Measurements from ENCODE around the gene RTTN. TPM values are rescaled to one million over a fixed set of nuclear protein-coding genes. Genes with fewer than 3 reads are reported as not detected.
"Not testable (repeated sequence)": the region's sequence is repeated elsewhere in the genome, so short reads cannot be mapped to it uniquely, and the experiment has no call there.

RTTN gene
- total RNA-seq, 1 donor = 13.5 TPM

DNA sequence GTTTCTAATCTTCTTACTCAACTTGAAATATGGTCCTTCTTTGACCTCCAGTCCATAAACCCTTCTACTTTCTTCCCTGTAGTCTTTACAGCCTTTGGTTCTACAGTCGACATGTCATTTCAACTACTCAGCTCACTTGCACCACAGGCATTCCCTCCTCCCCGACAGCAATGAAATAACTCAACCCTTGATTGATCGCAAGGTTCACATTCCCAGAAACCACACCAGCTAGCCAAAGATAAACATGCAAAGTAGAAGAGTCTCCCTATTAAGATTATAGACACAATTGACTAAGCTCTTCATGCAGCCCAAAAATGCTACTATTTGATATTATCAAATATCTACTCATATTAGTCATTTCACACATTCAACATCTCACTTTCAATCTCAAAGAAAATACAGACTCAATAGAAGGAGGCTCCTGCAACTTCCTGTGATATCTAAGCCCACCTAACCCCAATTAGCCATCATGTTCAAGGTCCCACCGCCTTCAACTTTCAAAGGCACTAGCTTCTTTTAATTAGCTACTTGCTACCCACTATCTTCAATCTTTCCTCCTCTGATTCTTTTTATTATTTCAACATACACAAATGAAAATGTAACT, 50.8 kb downstream of the RTTN start:
- DNase-seq (ENCODE audit: low read depth in 2 of 3, low spot score in 2 of 3) = no peak

DNA sequence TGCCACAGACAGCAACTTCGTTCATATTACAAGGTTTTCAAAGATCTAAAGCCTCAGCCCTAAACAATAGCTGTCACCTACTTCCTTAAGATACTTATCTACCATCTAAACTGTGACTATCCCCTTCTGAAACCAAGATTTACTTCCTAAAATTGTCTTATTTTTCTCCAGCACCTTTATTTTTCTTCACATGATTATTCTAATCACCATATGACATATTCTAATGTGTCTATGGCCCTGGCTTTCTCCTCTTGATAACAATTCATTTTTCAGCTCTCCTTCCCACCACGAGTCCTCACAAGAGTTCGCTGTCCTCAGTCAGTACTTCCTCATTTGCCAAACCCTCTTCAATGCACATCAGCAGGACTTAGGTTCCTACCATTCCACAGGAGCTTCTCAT, 53.9 kb downstream of the RTTN start:
- DNase-seq (ENCODE audit: low read depth in 2 of 3, low spot score in 2 of 3) = peak in 2 of 3 donors; percentile 60 to 84

DNA sequence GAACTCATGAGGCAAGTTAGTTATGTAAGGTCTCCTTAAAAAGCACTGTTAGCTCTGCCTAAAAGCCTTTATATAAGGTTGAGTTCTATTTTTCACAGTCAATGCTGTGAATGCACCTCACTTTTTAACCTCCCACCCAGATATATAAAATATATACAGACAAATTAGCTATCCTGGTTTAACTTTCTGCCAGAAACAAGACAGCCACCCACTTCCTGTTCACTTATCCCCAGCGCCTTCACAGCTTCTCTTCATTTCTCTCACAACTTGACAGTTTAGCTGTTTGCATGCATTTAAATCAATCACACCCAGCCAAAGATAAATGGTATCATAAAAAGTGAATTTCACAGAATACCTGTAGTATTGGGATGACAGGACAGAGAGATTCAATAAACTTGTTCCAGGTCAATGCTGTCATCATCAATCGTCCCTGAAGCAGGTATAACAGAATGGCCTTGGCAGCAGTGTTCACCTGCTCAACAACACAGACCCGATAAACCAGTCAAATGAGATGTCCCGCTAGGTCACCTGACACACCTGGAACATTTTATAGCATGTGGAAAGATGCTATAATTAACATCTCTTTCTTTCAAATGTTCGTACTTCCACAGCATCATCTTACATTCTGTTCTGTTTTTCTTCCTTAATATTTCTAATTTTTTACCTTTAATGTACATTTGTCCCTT, 55.7 kb downstream of the RTTN start:
- no peak for DNase-seq (ENCODE audit: low read depth in 2 of 3, low spot score in 2 of 3)

DNA sequence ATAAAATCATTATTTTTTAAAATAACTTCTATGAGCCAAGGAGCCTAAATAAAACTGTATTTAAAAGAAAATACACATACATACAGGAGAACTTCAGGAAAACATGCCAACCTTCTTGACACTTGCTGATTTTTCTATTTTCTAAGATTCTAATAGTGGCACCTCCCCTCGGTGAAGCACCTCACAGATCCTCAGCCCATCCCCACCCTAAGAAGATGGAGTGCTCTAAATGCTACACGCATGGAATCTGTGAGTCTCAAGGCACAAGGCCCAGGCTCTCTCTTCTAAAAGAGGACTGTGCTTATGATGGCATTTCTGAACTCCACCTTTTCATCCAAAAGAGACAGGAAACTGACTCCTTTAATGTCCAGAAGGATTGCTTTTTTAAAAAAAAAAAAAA, 56.3 kb downstream of the RTTN start:
- no peak for DNase-seq (ENCODE audit: low read depth in 2 of 3, low spot score in 2 of 3)

DNA sequence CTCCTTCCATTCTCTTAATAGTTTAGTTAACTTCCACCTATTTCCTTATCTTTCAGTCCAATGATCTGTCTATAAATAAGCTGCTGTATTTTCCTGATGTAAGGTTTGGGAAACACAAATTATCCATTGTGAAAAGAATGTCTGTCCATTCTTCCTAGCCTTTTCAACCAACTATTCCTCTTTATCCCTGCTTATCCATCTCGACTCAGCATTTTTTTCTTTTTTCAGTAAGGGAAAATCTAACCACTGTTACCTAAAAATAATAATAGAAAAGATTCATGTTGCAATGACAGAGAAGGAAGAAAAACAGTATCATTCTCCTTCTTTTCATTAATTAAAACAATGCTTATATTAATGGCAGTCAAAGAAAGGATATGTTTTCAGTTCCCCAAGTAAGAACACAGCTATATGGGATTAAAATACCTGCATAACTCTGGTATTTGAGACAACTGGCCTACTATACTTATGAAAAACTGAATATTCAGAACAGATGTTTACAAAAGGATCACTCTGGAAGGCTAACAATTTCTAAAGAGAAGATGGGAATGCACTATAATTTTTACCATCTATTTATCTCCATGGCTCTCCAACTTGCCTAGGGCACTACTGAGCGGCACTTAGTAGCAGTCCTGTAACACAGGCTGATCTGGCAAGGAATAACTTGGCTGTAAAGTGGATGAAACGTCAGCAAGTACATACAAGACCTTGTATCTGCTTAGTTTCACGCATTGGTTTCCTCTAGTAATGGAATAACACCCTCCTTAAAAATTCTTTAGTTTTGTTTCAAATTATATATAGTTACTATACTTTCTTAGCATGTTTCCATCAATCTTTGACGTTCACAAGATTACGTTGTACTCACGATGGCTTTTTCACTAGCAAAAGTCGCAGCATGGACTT, 57.2 kb downstream of the RTTN start:
- DNase-seq (ENCODE audit: low read depth in 2 of 3, low spot score in 2 of 3) = no peak

DNA sequence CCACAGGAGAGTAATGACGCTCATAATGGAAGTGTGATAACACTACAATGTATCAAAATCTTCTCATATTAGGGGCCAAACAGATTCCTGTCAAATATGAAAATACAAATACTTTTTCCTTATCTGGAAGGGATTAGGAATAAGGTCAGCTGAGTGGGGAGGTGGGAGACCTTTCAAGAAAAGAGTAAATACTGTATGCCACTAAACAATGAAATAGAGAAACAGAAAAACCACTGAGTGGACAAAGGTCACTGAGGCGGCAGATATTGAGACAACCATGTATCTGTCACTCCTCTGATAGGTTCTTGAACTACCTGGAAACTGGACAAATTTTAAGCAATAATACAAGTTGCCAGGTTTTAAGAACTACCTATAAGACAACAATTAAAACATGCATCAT, 59.3 kb downstream of the RTTN start:
- no peak for DNase-seq (ENCODE audit: low read depth in 2 of 3, low spot score in 2 of 3)

DNA sequence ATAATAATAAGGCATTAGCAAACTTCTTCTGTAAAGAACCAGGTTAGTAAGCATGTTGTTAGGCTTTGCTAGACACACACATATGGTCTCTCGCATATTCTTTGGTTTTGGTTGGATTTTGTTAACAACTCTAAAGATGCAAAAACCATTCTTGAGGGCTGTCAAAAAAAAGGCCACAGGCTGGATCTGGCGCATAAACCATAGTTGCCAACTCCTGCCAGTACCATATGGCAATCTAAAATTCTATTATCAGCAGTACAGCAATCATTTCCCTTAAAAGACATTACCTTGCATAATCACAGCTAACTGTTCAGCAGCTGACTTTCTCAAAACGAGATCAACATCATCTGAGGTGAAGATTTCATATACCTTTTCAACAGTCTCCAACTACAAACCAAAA, 63.5 kb downstream of the RTTN start:
- peak in 1 of 3 donors; percentile 22 for DNase-seq (ENCODE audit: low read depth in 2 of 3, low spot score in 2 of 3)

DNA sequence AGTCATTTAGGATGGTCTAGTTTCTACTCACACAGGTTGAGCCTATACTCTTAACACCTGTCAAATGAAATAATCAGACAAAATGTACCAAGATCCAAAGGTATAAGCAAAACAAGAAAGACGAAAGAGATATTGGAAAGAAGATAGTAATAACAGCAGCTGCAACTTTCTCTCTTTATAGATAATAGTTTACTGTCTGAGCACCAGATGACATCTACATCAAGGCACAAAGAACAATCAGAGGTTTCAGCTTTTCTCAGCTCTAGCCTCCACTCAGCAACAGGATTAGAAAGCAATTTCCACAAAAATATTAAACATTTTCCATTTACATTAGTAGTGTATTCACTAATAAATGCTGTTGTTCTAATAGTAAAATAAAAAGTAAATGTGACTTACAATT, 66.3 kb downstream of the RTTN start:
- no peak for DNase-seq (ENCODE audit: low read depth in 2 of 3, low spot score in 2 of 3)

DNA sequence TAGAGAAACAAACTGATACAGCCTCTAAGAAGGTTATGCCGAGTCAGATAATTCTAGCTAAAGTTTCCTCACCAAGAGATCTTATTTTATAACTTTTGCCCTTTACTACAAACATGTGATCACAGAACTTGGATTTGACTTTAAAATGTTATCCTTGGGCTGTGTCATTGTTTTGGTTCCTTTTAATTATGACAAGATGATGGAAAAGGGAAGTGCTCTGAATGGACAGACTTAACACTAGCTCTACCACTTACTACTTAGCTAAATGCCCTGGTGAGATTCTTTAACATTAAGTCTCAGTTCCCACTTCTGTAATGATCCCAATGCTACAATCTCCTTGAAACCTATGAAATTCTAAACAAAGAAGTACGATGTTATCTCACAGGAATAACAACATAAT, 69.9 kb downstream of the RTTN start:
- peak in 2 of 3 donors; percentile 5 to 57 for DNase-seq (ENCODE audit: low read depth in 2 of 3, low spot score in 2 of 3)

DNA sequence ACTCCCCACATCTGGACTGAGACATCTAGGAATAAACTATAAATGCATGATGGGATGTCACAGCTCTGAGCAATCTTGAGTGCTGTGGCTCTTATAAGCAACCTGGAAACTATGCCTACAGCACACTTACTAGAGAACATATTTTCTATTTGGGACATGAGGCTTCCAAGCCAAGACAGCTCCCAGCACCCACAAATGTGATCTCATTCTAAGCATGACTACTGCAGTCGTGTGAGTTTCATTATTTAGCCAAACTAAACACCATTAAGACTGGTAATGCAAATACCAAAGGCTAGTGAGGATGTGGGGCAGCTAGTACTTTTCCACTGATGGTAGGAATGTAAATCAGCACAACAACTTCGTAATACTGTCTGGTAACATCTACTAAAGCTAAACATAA, 72.5 kb downstream of the RTTN start:
- DNase-seq (ENCODE audit: low read depth in 2 of 3, low spot score in 2 of 3) = no peak

DNA sequence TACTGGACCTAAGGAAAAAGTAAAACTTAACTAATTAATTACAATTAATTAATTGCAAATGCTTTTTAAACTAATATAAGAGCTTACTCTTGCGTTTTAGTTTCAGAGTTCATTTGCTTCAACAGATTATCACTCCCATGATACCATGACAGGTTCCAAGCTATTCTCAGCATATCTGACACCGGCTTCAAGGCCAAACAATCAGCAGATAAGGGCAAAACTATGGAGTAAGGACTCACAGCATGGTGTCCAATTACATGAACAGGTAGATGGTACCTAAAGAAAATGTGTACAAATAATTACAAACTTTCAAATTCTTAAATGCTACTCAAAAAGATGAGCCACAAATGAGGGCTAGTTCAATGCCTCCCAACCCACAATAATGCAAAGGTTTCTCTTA, 77.2 kb downstream of the RTTN start:
- DNase-seq (ENCODE audit: low read depth in 2 of 3, low spot score in 2 of 3) = no peak

DNA sequence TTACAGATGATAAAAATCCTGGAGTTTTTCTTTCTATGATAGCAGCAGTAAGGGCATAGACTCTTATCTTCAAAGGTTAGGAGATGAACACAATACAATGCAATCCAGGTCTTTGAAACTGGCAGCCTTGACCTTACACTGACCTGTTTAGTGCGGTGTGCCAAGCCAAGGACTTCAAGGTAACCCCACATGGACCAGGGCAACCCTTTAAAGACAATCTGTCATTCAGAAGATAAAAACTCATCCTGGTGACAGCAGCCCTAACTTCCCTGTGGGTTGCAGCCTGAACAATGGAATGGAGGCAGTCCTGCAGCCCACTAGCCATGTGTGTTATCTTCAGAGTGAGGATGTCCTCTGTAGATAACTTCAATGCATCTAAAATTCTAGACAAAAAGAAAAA, 78.1 kb downstream of the RTTN start:
- DNase-seq (ENCODE audit: low read depth in 2 of 3, low spot score in 2 of 3) = no peak

DNA sequence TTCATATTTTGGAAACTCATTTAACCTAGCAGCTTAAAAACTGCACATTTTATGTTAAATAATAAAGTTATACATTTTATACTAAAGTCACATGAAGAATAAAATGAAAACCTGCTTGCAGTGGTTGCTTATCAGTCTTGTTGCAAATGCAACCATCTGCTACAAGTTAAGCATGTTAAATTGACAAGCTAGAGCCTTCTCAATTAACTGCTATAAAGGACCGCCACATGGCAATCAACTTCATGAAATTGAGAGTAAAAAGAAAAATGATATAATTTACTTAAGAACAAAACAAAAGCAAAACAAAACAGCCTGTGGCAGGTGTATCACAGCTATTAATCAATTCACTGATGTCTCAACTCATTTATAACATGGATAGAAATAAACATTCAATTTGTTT, 78.7 kb downstream of the RTTN start:
- DNase-seq (ENCODE audit: low read depth in 2 of 3, low spot score in 2 of 3) = no peak

DNA sequence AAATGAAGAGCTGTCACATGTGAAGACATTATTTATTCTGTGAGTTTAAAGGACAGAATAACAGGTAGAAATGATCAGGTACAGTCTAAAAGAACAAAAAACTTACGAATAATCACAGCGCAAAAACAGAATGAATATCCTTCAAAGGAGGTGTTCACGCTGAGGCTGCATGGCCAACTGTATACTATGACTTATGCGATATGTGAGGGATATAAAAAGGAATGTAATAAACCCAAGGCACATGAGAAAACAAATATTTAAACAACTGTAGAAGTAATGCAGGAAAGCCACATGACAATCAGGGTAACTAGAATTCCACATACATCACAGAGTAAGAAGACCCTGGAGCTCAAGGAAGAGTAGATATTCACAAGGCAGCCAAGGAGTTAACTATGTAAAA, 81.3 kb downstream of the RTTN start:
- DNase-seq (ENCODE audit: low read depth in 2 of 3, low spot score in 2 of 3) = no peak

DNA sequence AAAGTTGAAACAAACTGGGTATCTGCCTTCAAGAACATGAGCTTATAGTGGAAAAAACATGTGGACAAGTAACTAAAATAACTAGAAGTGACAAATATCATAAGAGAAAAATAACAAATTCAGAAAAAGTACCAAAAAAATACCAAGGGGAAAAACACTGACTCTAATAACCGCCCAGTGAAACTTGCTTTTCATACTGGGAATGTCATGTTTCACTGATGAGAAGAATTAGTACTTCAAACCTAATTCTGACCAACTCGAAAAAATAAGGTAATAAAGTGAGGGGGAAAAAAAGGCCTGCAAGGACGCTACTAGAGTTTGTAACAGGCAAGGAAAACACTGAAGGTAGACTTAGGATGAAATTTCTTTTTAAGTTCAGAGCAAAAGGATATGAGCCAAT, 83.6 kb downstream of the RTTN start:
- DNase-seq (ENCODE audit: low read depth in 2 of 3, low spot score in 2 of 3) = no peak

DNA sequence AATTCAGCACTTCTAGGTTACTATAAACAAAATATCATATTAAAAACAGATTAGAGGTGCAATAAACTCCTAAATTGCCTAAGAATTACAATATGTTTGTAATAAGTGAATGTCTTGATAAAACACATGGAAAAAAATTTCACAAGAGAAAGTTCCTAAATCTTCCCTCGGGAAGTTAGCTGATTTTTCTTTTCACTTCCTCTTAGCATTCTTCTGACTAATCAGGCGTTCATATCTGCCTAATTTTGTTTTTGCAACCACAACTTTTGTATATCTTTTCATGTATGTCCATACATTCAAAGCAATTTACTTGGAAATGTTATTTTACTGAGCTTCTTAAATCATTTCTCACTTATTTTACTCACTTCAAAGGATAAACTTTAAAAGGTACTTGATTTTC, 88.5 kb downstream of the RTTN start:
- no peak for DNase-seq (ENCODE audit: low read depth in 2 of 3, low spot score in 2 of 3)

DNA sequence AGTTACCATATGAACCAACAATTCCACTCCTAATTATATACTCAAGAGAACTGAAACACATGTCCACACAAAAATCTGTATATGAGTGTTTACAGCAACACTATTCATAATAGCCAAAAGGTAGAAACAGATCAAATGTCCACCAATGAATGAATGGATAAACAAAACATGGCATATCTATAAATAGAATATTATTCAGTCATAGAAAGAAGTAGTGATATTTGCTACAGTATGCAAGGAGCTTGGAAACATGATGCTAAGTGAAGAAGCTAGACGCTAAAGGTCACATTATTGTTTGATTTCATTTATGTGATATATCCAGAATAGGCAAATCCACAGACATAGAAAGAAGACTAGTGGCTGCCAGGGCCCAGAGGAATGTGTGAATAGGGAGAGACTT, 92.0 kb downstream of the RTTN start:
- DNase-seq (ENCODE audit: low read depth in 2 of 3, low spot score in 2 of 3) = no peak

DNA sequence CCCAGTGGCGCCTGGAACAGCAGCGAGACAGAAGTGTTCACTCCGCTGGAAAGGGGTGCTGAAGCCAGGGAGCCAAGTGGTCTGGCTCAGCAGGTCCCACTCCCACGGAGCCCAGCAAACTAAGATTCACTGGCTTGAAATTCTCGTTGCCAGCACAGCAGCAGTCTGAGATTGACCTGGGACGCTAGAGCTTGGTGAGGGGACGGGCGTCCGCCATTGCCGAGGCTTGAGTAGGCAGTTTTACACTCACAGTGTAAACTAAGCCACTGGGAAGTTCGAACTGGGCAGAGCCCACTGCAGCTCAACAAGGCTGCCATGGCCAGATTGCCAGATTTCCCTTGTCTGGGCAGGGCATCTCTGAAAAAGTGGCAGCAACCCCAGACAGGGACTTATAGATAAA, 94.8 kb downstream of the RTTN start:
- no peak for DNase-seq (ENCODE audit: low read depth in 2 of 3, low spot score in 2 of 3)

DNA sequence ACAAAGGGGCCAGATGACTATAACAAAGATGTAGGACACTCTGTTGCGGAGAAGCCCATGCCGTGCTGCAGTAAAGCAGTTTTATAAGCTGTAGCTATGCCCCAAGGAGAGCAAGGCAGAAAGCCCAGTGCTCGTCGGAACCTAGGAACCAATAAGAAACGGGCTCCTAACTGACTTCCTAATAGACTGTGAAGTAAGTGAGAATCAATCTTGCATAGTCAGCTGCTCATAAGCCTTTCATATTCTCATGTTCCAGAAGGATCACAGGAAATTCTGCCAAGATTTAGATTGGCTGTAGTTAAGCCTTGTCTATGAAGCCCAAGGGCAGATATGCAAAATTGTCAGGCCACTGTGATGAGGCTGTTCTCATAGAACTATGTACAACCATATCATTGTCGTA, 98.4 kb downstream of the RTTN start:
- DNase-seq (ENCODE audit: low read depth in 2 of 3, low spot score in 2 of 3) = no peak

DNA sequence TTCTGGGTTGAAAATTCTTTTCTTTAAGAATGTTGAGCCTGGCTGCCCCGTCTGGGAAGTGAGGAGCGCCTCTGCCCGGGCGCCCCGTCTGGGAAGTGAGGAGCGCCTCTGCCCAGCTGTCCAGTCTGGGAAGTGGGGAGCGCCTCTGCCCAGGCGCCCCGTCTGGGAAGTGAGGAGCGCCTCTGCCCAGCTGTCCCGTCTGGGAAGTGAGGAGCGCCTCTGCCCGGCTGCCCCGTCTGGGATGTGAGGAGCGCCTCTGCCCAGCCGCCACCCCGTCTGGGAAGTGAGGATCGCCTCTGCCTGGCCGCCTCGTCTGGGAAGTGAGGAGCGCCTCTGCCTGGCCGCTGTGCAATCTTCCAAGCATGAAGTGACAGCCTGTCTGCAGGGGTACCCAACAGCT, 102.6 kb downstream of the RTTN start:
- not testable (repeated sequence) for DNase-seq (ENCODE audit: low read depth in 2 of 3, low spot score in 2 of 3)

DNA sequence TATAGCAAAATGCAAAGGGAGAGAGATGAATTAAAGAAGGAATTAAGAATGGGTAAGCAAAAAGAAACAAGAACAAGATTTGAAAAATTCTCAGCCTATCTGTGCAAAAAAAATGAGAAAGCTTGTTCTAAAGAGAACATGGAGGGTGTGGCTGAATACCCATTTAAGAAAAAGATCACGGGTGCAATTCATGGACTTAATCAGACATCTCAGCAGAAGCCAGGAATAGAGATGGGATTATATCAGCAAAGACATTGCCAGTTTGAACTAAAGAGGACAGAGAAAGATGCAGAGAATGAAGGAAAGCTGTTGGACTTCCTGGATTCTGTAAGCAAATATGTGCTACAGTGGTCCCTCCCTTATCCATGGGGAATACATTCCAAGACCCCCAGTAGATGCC, 115.6 kb downstream of the RTTN start:
- no peak for DNase-seq (ENCODE audit: low read depth in 2 of 3, low spot score in 2 of 3)

DNA sequence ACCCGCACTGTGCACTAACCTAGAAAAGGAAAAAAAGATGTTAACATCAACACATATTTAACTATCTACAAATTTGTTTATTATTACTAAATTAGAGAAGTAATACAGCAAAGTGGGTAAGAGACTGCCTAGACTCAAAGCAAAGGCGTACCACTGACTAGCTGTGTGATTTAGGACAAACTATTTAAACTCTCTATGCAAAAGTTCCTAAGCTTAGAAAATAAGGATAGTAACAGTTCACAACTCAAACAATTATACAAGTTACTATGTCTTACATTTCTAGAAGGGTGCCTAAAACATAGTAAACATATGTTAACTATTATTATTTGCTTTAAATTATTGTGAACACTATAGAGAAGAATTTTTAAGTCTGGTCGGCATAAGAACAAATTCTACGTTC, 119.4 kb downstream of the RTTN start:
- DNase-seq (ENCODE audit: low read depth in 2 of 3, low spot score in 2 of 3) = no peak
